WTC11 (cell line): ENCODE results near the gene CCDC141. TPM values are rescaled to one million over a fixed set of nuclear protein-coding genes. Genes with fewer than 3 reads are reported as not detected.

Source experiments
- ATAC-seq: fragments of 200-7000 bp; cut with Tn5 transposase; 2 replicates; pipeline ENCODE4 v1.10.0; 2021; ENCODE audit warnings: mild to moderate bottlenecking, moderate library complexity
- CTCF ChIA-PET: fragments of 300-600 bp; sonication (Branson Sonifier 250); formaldehyde crosslinking; loops from one replicate; lab custom pipeline; 2021; ENCODE audit warnings: antibody characterized with exemption; lab: Charles Lee
- POLR2A ChIA-PET: fragments of 350-600 bp; sonication (Branson Sonifier 250); formaldehyde crosslinking; loops from one replicate; lab custom pipeline; 2021; ENCODE audit warnings: antibody characterized with exemption; lab: Charles Lee
- DNase-seq: peaks from one replicate; pipeline ENCODE4 v3.0.0; 2021; ENCODE audit warnings: low spot score
- H3K27ac Mint-ChIP-seq: 2 replicates; pipeline ENCODE4 v1.8.0; 2021; ENCODE audit warnings: mixed read lengths
- H3K27me3 Mint-ChIP-seq: 2 replicates; pipeline ENCODE4 v1.8.0; 2021; ENCODE audit warnings: low read depth, mild to moderate bottlenecking, moderate library complexity, mixed read lengths
- H3K36me3 Mint-ChIP-seq: 2 replicates; pipeline ENCODE4 v1.8.0; 2021; ENCODE audit warnings: mixed read lengths
- H3K4me1 Mint-ChIP-seq: 2 replicates; pipeline ENCODE4 v1.8.0; 2022; ENCODE audit warnings: mixed read lengths
- H3K4me3 Mint-ChIP-seq: 2 replicates; pipeline ENCODE4 v1.8.0; 2021; ENCODE audit warnings: mild to moderate bottlenecking, moderate library complexity, mixed read lengths
- H3K9me3 Mint-ChIP-seq: 2 replicates; pipeline ENCODE4 v1.8.0; 2021; ENCODE audit warnings: mixed read lengths
- ATF1 ChIP-seq: sonication (generic); formaldehyde crosslinking; IDR thresholded peaks from 2 replicates; pipeline ENCODE4 v1.8.1; 2023; ENCODE audit warnings: mild to moderate bottlenecking, moderate library complexity, missing genetic modification reagents
- ATF2 ChIP-seq: sonication (generic); formaldehyde crosslinking; IDR thresholded peaks from 2 replicates; pipeline ENCODE4 v1.8.1; 2022; ENCODE audit warnings: low read depth, missing genetic modification reagents, borderline replicate concordance
- ESRRA ChIP-seq: sonication (generic); formaldehyde crosslinking; IDR thresholded peaks from 2 replicates; pipeline ENCODE4 v1.8.1; 2022; ENCODE audit warnings: mild to moderate bottlenecking, missing genetic modification reagents, borderline replicate concordance
- FOXP1 ChIP-seq: sonication (generic); formaldehyde crosslinking; IDR thresholded peaks from 2 replicates; pipeline ENCODE4 v1.8.0; 2022; ENCODE audit warnings: missing genetic modification reagents, mild to moderate bottlenecking, moderate library complexity, borderline replicate concordance
- GRHL2 ChIP-seq: fragments of 250-450 bp; sonication (Bioruptor Pico); IDR thresholded peaks from 2 replicates; pipeline ENCODE4 v1.8.0; 2022; ENCODE audit warnings: mild to moderate bottlenecking, moderate library complexity; ENCODE audit not compliant: insufficient replicate concordance, severe bottlenecking
- GTF2I ChIP-seq: fragments of 250-450 bp; sonication (Bioruptor Pico); conservative IDR thresholded peaks from 2 replicates; pipeline ENCODE4 v1.4.0; 2021; ENCODE audit warnings: mild to moderate bottlenecking
- MLX ChIP-seq: sonication (generic); formaldehyde crosslinking; IDR thresholded peaks from 2 replicates; pipeline ENCODE4 v1.8.1; 2023; ENCODE audit warnings: mild to moderate bottlenecking, missing genetic modification reagents, moderate library complexity
- NFE2L1 ChIP-seq: sonication (generic); formaldehyde crosslinking; IDR thresholded peaks from 2 replicates; pipeline ENCODE4 v1.8.1; 2023; ENCODE audit warnings: missing genetic modification reagents
- NR3C1 ChIP-seq: sonication (generic); formaldehyde crosslinking; conservative IDR thresholded peaks from 2 replicates; pipeline ENCODE4 v1.8.1; 2023; ENCODE audit warnings: low read depth, mild to moderate bottlenecking, missing genetic modification reagents
- TCF7 ChIP-seq: sonication (generic); formaldehyde crosslinking; IDR thresholded peaks from 2 replicates; pipeline ENCODE4 v1.8.0; 2022; ENCODE audit warnings: mild to moderate bottlenecking, low read depth, missing genetic modification reagents, moderate library complexity
- ZNF138 ChIP-seq: sonication (generic); formaldehyde crosslinking; conservative IDR thresholded peaks from 2 replicates; pipeline ENCODE4 v1.8.1; 2022; ENCODE audit warnings: mild to moderate bottlenecking, moderate library complexity, missing genetic modification reagents
- ZNF219 ChIP-seq: sonication (generic); formaldehyde crosslinking; IDR thresholded peaks from 2 replicates; pipeline ENCODE4 v1.8.0; 2023; ENCODE audit warnings: missing genetic modification reagents, mild to moderate bottlenecking, borderline replicate concordance
- ZNF317 ChIP-seq: sonication (generic); formaldehyde crosslinking; IDR thresholded peaks from 2 replicates; pipeline ENCODE4 v1.8.1; 2023; ENCODE audit warnings: low read depth, mild to moderate bottlenecking, moderate library complexity, missing genetic modification reagents, borderline replicate concordance
- ZNF396 ChIP-seq: fragments of 250-450 bp; sonication (Bioruptor Pico); IDR thresholded peaks from 2 replicates; pipeline ENCODE4 v1.8.0; 2021; ENCODE audit warnings: mild to moderate bottlenecking, moderate library complexity, borderline replicate concordance
- ZNF416 ChIP-seq: fragments of 250-450 bp; sonication (Bioruptor Pico); IDR thresholded peaks from 2 replicates; pipeline ENCODE4 v1.9.0; 2021; ENCODE audit warnings: mild to moderate bottlenecking, inconsistent platforms
- ZSCAN18 ChIP-seq: fragments of 250-450 bp; sonication (Bioruptor Pico); IDR thresholded peaks from 2 replicates; pipeline ENCODE4 v2.1.2; 2022; ENCODE audit warnings: mild to moderate bottlenecking, moderate library complexity
- total RNA-seq: library from RNA; stranded (reverse); gene quantifications from 3 replicates; pipeline ENCODE4 v1.2.3, GENCODE V29; 2021
- TF ChIP-seq, protein P1 (sequence below): sonication (generic); formaldehyde crosslinking; IDR thresholded peaks from 2 replicates; pipeline ENCODE4 v1.8.1; 2023; ENCODE audit warnings: mild to moderate bottlenecking, moderate library complexity, missing genetic modification reagents
- TF ChIP-seq, protein P2 (sequence below): sonication (generic); formaldehyde crosslinking; IDR thresholded peaks from 2 replicates; pipeline ENCODE4 v1.8.1; 2022; ENCODE audit warnings: missing genetic modification reagents, borderline replicate concordance
- TF ChIP-seq, protein P3 (sequence below): sonication (generic); formaldehyde crosslinking; conservative IDR thresholded peaks from 2 replicates; pipeline ENCODE4 v1.8.1; 2022; ENCODE audit warnings: mild to moderate bottlenecking, missing genetic modification reagents
- TF ChIP-seq, protein P4 (sequence below): sonication (generic); formaldehyde crosslinking; IDR thresholded peaks from 2 replicates; pipeline ENCODE4 v1.8.1; 2022; ENCODE audit warnings: mild to moderate bottlenecking, missing genetic modification reagents, moderate library complexity, borderline replicate concordance

CCDC141 gene
- total RNA-seq, 1 experiment from 2014 or later: 8.5 TPM

- no peak for TF ChIP-seq ZNF317 (CRISPR knock-in tag)
- no peak for TF ChIP-seq ZNF138 (CRISPR knock-in tag)
- no peak for TF ChIP-seq ZSCAN18 (CRISPR knock-in tag)
- no peak for TF ChIP-seq ZNF396
- no peak for TF ChIP-seq ATF2 (CRISPR knock-in tag)
These were observed 126.4 kb downstream of the CCDC141 start (continued) for GRCh38 chr2:178923546-178923945.

GRCh38 chr2:178920916-178921513 is 128.9 kb downstream of the CCDC141 start:
- no peaks in the 10 kb centered on the region for H3K9me3 Mint-ChIP-seq
- 0 out of 2 replicates have a peak, but pooled peaks cover 2% of the 10 kb centered on the region for H3K36me3 Mint-ChIP-seq
- TF ChIP-seq ZNF219 (CRISPR knock-in tag) (no peak), ATF1 (CRISPR knock-in tag) (no peak), GTF2I (CRISPR knock-in tag) (no peak), TCF7 (CRISPR knock-in tag) (no peak), NFE2L1 (CRISPR knock-in tag) (no peak), NR3C1 (no peak)
- TF ChIP-seq, protein P1, sequence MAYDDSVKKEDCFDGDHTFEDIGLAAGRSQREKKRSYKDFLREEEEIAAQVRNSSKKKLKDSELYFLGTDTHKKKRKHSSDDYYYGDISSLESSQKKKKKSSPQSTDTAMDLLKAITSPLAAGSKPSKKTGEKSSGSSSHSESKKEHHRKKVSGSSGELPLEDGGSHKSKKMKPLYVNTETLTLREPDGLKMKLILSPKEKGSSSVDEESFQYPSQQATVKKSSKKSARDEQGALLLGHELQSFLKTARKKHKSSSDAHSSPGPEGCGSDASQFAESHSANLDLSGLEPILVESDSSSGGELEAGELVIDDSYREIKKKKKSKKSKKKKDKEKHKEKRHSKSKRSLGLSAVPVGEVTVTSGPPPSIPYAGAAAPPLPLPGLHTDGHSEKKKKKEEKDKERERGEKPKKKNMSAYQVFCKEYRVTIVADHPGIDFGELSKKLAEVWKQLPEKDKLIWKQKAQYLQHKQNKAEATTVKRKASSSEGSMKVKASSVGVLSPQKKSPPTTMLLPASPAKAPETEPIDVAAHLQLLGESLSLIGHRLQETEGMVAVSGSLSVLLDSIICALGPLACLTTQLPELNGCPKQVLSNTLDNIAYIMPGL (CRISPR knock-in tag): no peak
- TF ChIP-seq, protein P2, sequence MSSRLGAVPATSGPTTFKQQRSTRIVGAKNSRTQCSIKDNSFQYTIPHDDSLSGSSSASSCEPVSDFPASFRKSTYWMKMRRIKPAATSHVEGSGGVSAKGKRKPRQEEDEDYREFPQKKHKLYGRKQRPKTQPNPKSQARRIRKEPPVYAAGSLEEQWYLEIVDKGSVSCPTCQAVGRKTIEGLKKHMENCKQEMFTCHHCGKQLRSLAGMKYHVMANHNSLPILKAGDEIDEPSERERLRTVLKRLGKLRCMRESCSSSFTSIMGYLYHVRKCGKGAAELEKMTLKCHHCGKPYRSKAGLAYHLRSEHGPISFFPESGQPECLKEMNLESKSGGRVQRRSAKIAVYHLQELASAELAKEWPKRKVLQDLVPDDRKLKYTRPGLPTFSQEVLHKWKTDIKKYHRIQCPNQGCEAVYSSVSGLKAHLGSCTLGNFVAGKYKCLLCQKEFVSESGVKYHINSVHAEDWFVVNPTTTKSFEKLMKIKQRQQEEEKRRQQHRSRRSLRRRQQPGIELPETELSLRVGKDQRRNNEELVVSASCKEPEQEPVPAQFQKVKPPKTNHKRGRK (CRISPR knock-in tag): no peak
- no peak overlapping the region for H3K4me3 Mint-ChIP-seq
- ATAC-seq: no peak
- peaks cover 4% of the 10 kb centered on the region for H3K4me1 Mint-ChIP-seq
- ChIA-PET POLR2A (no interaction called here), CTCF (no interaction called here)
- H3K27me3 Mint-ChIP-seq: no peaks in the 10 kb centered on the region
- no peak overlapping the region for H3K27ac Mint-ChIP-seq
- no peak for DNase-seq

- Mint-ChIP-seq H3K27ac (no peak overlapping the region), H3K4me1 (peaks cover 4% of the 10 kb centered on the region), H3K4me3 (no peak overlapping the region), H3K36me3 (0 out of 2 replicates have a peak, but pooled peaks cover 2% of the 10 kb centered on the region), H3K27me3 (no peaks in the 10 kb centered on the region), H3K9me3 (no peaks in the 10 kb centered on the region)
- no peak for ATAC-seq
- CTCF ChIA-PET: no interaction called here
- POLR2A ChIA-PET: no interaction called here
- no peak for DNase-seq
- TF ChIP-seq ESRRA (no peak), ATF1 (CRISPR knock-in tag) (no peak), GRHL2 (CRISPR knock-in tag) (no peak), ZNF416 (no peak), MLX (CRISPR knock-in tag) (no peak), ATF2 (CRISPR knock-in tag) (no peak), FOXP1 (CRISPR knock-in tag) (no peak)
- TF ChIP-seq, protein P3, sequence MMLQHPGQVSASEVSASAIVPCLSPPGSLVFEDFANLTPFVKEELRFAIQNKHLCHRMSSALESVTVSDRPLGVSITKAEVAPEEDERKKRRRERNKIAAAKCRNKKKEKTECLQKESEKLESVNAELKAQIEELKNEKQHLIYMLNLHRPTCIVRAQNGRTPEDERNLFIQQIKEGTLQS (CRISPR knock-in tag): no peak
- TF ChIP-seq, protein P4, sequence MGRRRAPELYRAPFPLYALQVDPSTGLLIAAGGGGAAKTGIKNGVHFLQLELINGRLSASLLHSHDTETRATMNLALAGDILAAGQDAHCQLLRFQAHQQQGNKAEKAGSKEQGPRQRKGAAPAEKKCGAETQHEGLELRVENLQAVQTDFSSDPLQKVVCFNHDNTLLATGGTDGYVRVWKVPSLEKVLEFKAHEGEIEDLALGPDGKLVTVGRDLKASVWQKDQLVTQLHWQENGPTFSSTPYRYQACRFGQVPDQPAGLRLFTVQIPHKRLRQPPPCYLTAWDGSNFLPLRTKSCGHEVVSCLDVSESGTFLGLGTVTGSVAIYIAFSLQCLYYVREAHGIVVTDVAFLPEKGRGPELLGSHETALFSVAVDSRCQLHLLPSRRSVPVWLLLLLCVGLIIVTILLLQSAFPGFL (CRISPR knock-in tag): no peak
- TF ChIP-seq, protein P1 (CRISPR knock-in tag): no peak
These were observed 132.4 kb downstream of the CCDC141 start for GRCh38 chr2:178917555-178917954.
